ENCODE results near the gene HAAO. TPM values are rescaled to one million over a fixed set of nuclear protein-coding genes. Genes with fewer than 3 reads are reported as not detected.

The HAAO gene
- total RNA-seq, 1 donor from 2014 or later = 10.0 TPM

GRCh38 chr2:42724886-42725285 lies 67.5 kb downstream of the HAAO start:
- Mint-ChIP-seq H3K4me3 (no peak overlapping the region), H3K4me1 (ENCODE audit: unreplicated experiment) (peaks cover 10% of the 10 kb centered on the region), H3K9me3 (peaks cover 4% of the 10 kb centered on the region), H3K36me3 (peaks cover 9% of the 10 kb centered on the region), H3K27me3 (no peaks in the 10 kb centered on the region), H3K27ac (no peak overlapping the region)
- TF ChIP-seq CTCF (conservative IDR thresholded peaks at IDR 0.05) = no peak
- DNase-seq (ENCODE audit: extremely low spot score, unreplicated experiment) = no peak

- Mint-ChIP-seq H3K4me3 (no peak overlapping the region), H3K27ac (no peak overlapping the region), H3K27me3 (no peaks in the 10 kb centered on the region), H3K4me1 (ENCODE audit: unreplicated experiment) (peaks cover 10% of the 10 kb centered on the region), H3K9me3 (no peaks in the 10 kb centered on the region), H3K36me3 (peaks cover 3% of the 10 kb centered on the region)
- TF ChIP-seq CTCF (conservative IDR thresholded peaks at IDR 0.05) = no peak
- DNase-seq (ENCODE audit: extremely low spot score, unreplicated experiment) = no peak
Measured at GRCh38 chr2:42723465-42723864, 68.9 kb downstream of the HAAO start.

GRCh38 chr2:42722320-42723190 lies 69.8 kb downstream of the HAAO start:
- DNase-seq (ENCODE audit: extremely low spot score, unreplicated experiment) = no peak
- H3K9me3 Mint-ChIP-seq = no peaks in the 10 kb centered on the region
- peak overlapping the region; percentile 30 for H3K27ac Mint-ChIP-seq
- peaks cover 3% of the 10 kb centered on the region for H3K36me3 Mint-ChIP-seq
- no peak for TF ChIP-seq CTCF (conservative IDR thresholded peaks at IDR 0.05)
- H3K4me3 Mint-ChIP-seq = no peak overlapping the region
- H3K27me3 Mint-ChIP-seq = no peaks in the 10 kb centered on the region
- H3K4me1 Mint-ChIP-seq (ENCODE audit: unreplicated experiment) = peaks cover 10% of the 10 kb centered on the region

- Mint-ChIP-seq H3K27me3 (no peaks in the 10 kb centered on the region), H3K4me1 (ENCODE audit: unreplicated experiment) (peaks cover 10% of the 10 kb centered on the region), H3K27ac (no peak overlapping the region), H3K36me3 (peaks cover 3% of the 10 kb centered on the region), H3K4me3 (no peak overlapping the region), H3K9me3 (no peaks in the 10 kb centered on the region)
- TF ChIP-seq CTCF (conservative IDR thresholded peaks at IDR 0.05) = no peak
- DNase-seq (ENCODE audit: extremely low spot score, unreplicated experiment) = no peak
Measured at GRCh38 chr2:42721898-42722297, 70.5 kb downstream of the HAAO start.

Other genes with a start within 250 kb of the HAAO start
- gene MTA3, start 224.0 kb downstream of the HAAO start, total RNA-seq (ENCODE audit: low replicate concordance) = 49.4 and 59.7 TPM in 2 replicates
- gene OXER1, start 28.4 kb downstream of the HAAO start, total RNA-seq (ENCODE audit: low replicate concordance) = 2.3 and 2.8 TPM in 2 replicates